Measurements from ENCODE around the gene EDDM13.

The EDDM13 gene

DNA sequence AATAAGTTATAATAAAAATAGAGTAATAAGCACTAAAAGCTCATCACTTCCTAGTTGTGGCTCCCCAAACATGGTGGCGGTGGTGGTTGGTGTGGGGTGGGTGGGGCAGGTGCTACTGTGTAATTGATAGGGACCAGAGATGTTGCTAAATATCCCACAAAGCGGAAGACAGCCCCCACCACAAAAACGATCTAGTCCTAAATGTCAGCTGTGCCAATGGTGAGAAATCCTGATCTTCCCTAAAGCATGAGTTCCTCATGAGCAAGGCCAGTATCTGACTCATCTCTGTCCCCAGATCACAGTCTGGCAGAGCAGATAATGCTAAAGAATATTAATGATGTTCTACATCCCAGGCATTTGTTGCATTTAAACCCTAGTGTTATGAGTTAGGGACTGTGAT is 1.9 kb upstream of the EDDM13 start:
- TF ChIP-seq, protein P1, sequence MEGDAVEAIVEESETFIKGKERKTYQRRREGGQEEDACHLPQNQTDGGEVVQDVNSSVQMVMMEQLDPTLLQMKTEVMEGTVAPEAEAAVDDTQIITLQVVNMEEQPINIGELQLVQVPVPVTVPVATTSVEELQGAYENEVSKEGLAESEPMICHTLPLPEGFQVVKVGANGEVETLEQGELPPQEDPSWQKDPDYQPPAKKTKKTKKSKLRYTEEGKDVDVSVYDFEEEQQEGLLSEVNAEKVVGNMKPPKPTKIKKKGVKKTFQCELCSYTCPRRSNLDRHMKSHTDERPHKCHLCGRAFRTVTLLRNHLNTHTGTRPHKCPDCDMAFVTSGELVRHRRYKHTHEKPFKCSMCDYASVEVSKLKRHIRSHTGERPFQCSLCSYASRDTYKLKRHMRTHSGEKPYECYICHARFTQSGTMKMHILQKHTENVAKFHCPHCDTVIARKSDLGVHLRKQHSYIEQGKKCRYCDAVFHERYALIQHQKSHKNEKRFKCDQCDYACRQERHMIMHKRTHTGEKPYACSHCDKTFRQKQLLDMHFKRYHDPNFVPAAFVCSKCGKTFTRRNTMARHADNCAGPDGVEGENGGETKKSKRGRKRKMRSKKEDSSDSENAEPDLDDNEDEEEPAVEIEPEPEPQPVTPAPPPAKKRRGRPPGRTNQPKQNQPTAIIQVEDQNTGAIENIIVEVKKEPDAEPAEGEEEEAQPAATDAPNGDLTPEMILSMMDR (IDR thresholded peaks at IDR 0.05; ENCODE audit: low read depth, low read length) = no peak
- in situ Hi-C loops (cut with HindIII; ENCODE audit: low sequenced_read_pairs) = no loop called here
- H3K4me3 ChIP-seq (ENCODE audit: low read depth, low read length) = no peak overlapping the region
- no peak for DNase-seq (ENCODE audit: low read depth, low spot score)

DNA sequence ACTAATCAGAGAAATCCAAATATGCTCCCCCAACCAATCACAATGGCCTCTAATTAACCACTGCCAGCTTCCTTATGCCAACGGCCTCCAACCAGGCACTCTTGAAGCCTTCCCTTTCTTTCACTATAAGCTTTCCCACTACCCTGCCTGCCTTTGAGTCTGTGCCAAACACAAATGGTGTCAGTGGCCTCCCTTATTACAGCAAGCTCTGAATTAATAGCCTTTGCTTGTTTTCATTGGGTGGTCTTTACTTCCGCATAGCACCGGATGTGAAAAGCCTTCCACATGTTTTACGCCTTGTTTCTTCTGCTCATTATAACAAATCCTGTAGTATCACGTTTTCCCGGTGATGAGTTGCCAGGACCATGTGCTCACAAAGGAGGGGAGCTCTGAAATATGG is 1.4 kb upstream of the EDDM13 start:
- TF ChIP-seq, protein P1 (IDR thresholded peaks at IDR 0.05; ENCODE audit: low read depth, low read length) = no peak
- H3K4me3 ChIP-seq (ENCODE audit: low read depth, low read length) = no peak overlapping the region
- in situ Hi-C loops (cut with HindIII; ENCODE audit: low sequenced_read_pairs) = no loop called here
- DNase-seq (ENCODE audit: low read depth, low spot score) = no peak

DNA sequence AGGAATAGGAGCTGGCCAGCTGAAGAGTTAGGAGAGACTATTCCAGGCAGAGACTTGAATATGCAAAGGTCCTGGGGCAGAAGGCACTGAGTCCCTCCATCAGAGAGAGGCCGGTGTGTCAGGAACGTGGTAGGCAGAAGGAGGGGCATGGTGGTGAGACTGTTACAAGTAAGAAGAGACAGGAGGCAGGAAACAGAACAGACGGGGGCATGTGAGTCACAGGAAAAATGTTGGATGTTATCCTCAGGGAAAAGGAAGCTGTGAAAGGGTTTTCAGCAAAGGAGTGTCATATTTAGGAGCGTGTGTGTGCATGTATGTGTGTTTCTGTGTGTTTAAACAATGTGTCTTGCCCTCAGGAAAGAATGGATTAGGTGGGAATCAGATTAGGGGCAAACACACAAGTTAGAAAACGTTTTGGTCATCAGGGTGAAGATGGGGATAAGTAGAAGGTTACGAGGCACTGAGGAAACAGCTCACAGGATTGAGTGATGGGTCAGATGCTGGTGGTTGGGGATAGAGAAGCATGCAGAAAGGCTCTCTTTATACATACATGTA is 1.1 kb downstream of the EDDM13 start:
- peak; percentile 8 for DNase-seq (ENCODE audit: low read depth, low spot score)
- TF ChIP-seq, protein P1 (IDR thresholded peaks at IDR 0.05; ENCODE audit: low read depth, low read length) = no peak
- no peak overlapping the region for H3K4me3 ChIP-seq (ENCODE audit: low read depth, low read length)
- in situ Hi-C loops (cut with HindIII; ENCODE audit: low sequenced_read_pairs) = no loop called here

DNA sequence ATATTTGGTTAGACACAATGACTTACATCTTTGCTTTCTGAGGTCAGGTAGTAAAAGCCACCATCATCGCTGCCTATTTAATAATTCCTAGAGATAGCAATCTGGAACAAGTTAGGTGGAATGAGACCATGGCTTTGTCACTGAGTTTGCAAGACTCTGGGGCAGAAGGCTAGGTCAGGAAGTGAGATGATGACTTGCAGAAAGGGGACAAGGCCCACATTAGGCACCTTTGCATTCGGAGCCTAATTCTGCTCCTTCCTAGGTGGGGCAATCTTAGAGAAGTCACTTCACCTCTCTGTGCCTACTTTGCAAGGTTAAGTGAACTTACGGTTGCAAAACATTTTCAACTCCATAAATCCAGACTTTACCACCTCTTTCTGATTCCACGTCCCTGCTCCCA is 10.3 kb downstream of the EDDM13 start:
- no peak overlapping the region for H3K4me3 ChIP-seq (ENCODE audit: low read depth, low read length)
- no peak for DNase-seq (ENCODE audit: low read depth, low spot score)
- in situ Hi-C loops (cut with HindIII; ENCODE audit: low sequenced_read_pairs) = no loop called here
- TF ChIP-seq, protein P1 (IDR thresholded peaks at IDR 0.05; ENCODE audit: low read depth, low read length) = no peak

DNA sequence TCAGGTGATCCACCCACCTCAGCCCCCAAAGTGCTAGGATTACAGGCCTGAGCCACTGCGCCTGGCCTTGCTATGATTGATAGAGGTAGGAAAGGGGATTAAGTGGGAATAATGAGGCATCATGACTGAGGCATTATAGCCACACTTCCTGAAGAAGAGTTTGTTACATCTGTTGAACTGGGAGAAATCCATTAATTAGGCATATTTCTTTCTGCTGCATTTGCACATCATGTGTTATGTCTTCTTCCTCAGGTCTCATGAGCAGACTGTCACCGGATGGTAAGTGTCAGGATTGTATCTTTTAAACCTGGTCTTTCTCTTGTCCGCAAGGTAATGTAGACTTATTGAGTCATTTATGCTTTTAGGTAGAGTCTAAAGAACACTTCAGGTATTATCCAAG is 12.2 kb downstream of the EDDM13 start:
- no peak overlapping the region for H3K4me3 ChIP-seq (ENCODE audit: low read depth, low read length)
- TF ChIP-seq, protein P1 (IDR thresholded peaks at IDR 0.05; ENCODE audit: low read depth, low read length) = no peak
- in situ Hi-C loops (cut with HindIII; ENCODE audit: low sequenced_read_pairs) = no loop called here
- DNase-seq (ENCODE audit: low read depth, low spot score) = no peak

DNA sequence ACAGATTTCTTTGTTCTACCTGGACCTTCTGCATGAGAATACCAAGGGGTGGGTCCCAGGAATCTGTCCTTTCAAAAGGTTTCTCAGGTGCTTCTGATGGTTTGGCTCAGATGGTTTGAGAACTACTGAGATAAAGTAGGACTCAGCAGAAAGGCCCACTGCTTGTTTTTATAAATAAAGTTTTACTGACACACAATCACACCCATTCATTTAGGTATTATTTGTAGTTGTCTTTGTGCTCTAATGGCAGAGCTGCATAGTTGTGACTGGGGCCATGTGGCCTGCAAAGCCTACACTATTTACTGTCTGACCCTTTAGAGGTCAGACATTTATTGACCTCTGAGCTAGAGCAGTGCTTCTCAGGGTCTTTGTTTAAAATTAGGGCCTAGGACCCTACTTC is 17.6 kb downstream of the EDDM13 start:
- DNase-seq (ENCODE audit: low read depth, low spot score) = no peak
- no peak overlapping the region for H3K4me3 ChIP-seq (ENCODE audit: low read depth, low read length)
- in situ Hi-C loops (cut with HindIII; ENCODE audit: low sequenced_read_pairs) = no loop called here
- TF ChIP-seq, protein P1 (IDR thresholded peaks at IDR 0.05; ENCODE audit: low read depth, low read length) = no peak

DNA sequence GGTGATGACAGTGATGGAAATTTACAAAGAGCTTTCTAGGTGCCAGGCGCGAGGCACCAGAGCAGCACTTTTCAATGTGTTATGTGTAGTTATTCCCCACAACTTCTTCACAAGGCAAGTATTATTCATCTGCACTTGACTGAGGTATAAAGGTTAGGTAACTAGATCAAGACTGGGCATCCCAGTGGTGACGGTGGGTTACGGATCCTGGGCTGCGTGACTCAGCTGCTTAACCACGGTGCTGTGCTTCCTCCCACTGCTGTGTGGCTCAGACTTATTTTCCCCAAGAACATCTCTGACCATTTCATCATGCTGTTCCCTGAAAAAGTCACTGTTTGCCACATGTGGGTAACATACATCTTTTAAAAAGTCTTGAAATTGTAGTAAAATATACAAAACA is 19.3 kb downstream of the EDDM13 start:
- TF ChIP-seq, protein P1 (IDR thresholded peaks at IDR 0.05; ENCODE audit: low read depth, low read length) = no peak
- in situ Hi-C loops (cut with HindIII; ENCODE audit: low sequenced_read_pairs) = no loop called here
- no peak for DNase-seq (ENCODE audit: low read depth, low spot score)
- H3K4me3 ChIP-seq (ENCODE audit: low read depth, low read length) = no peak overlapping the region

All from astrocyte of the spinal cord (primary cell).